WTC11 (cell line): ENCODE measurements around the gene GHR. TPM values are rescaled to one million over a fixed set of nuclear protein-coding genes. Genes with fewer than 3 reads are reported as not detected.

ENCODE experiments used
- ATAC-seq: fragments of 200-7000 bp; cut with Tn5 transposase; 2 replicates; pipeline ENCODE4 v1.10.0; 2021; ENCODE audit warnings: mild to moderate bottlenecking, moderate library complexity
- CTCF ChIA-PET: fragments of 300-600 bp; sonication (Branson Sonifier 250); formaldehyde crosslinking; loops from one replicate; lab custom pipeline; 2021; ENCODE audit warnings: antibody characterized with exemption; lab: Charles Lee
- POLR2A ChIA-PET: fragments of 350-600 bp; sonication (Branson Sonifier 250); formaldehyde crosslinking; loops from one replicate; lab custom pipeline; 2021; ENCODE audit warnings: antibody characterized with exemption; lab: Charles Lee
- DNase-seq: peaks from one replicate; pipeline ENCODE4 v3.0.0; 2021; ENCODE audit warnings: low spot score
- H3K27ac Mint-ChIP-seq: 2 replicates; pipeline ENCODE4 v1.8.0; 2021; ENCODE audit warnings: mixed read lengths
- H3K27me3 Mint-ChIP-seq: 2 replicates; pipeline ENCODE4 v1.8.0; 2021; ENCODE audit warnings: low read depth, mild to moderate bottlenecking, moderate library complexity, mixed read lengths
- H3K36me3 Mint-ChIP-seq: 2 replicates; pipeline ENCODE4 v1.8.0; 2021; ENCODE audit warnings: mixed read lengths
- H3K4me1 Mint-ChIP-seq: 2 replicates; pipeline ENCODE4 v1.8.0; 2022; ENCODE audit warnings: mixed read lengths
- H3K4me3 Mint-ChIP-seq: 2 replicates; pipeline ENCODE4 v1.8.0; 2021; ENCODE audit warnings: mild to moderate bottlenecking, moderate library complexity, mixed read lengths
- H3K9me3 Mint-ChIP-seq: 2 replicates; pipeline ENCODE4 v1.8.0; 2021; ENCODE audit warnings: mixed read lengths
- ATF1 ChIP-seq: sonication (generic); formaldehyde crosslinking; IDR thresholded peaks from 2 replicates; pipeline ENCODE4 v1.8.1; 2023; ENCODE audit warnings: mild to moderate bottlenecking, moderate library complexity, missing genetic modification reagents
- E2F1 ChIP-seq: sonication (generic); formaldehyde crosslinking; IDR thresholded peaks from 2 replicates; pipeline ENCODE4 v1.8.0; 2022; ENCODE audit warnings: mild to moderate bottlenecking, missing genetic modification reagents
- ESRRA ChIP-seq: sonication (generic); formaldehyde crosslinking; IDR thresholded peaks from 2 replicates; pipeline ENCODE4 v1.8.1; 2022; ENCODE audit warnings: mild to moderate bottlenecking, missing genetic modification reagents, borderline replicate concordance
- ETV6 ChIP-seq: sonication (generic); formaldehyde crosslinking; IDR thresholded peaks from 2 replicates; pipeline ENCODE4 v1.8.1; 2022; ENCODE audit warnings: mild to moderate bottlenecking, missing genetic modification reagents
- FOXK1 ChIP-seq: sonication (generic); formaldehyde crosslinking; IDR thresholded peaks from 2 replicates; pipeline ENCODE4 v1.8.0; 2022; ENCODE audit warnings: mild to moderate bottlenecking, moderate library complexity, missing genetic modification reagents
- GTF2I ChIP-seq: fragments of 250-450 bp; sonication (Bioruptor Pico); conservative IDR thresholded peaks from 2 replicates; pipeline ENCODE4 v1.4.0; 2021; ENCODE audit warnings: mild to moderate bottlenecking
- IRF1 ChIP-seq: sonication (generic); formaldehyde crosslinking; IDR thresholded peaks from 2 replicates; pipeline ENCODE4 v1.8.0; 2023; ENCODE audit warnings: missing genetic modification reagents
- MLX ChIP-seq: sonication (generic); formaldehyde crosslinking; IDR thresholded peaks from 2 replicates; pipeline ENCODE4 v1.8.1; 2023; ENCODE audit warnings: mild to moderate bottlenecking, missing genetic modification reagents, moderate library complexity
- NFATC4 ChIP-seq: fragments of 250-450 bp; sonication (Bioruptor Pico); IDR thresholded peaks from 2 replicates; pipeline ENCODE4 v1.9.0; 2021; ENCODE audit warnings: mild to moderate bottlenecking
- NFYB ChIP-seq: sonication (generic); formaldehyde crosslinking; conservative IDR thresholded peaks from 2 replicates; pipeline ENCODE4 v1.8.0; 2022; ENCODE audit warnings: low read depth, missing genetic modification reagents
- PRDM15 ChIP-seq: sonication (generic); formaldehyde crosslinking; IDR thresholded peaks from 2 replicates; pipeline ENCODE4 v1.8.0; 2022; ENCODE audit warnings: missing genetic modification reagents
- PREB ChIP-seq: sonication (generic); formaldehyde crosslinking; IDR thresholded peaks from 2 replicates; pipeline ENCODE4 v1.8.1; 2022; ENCODE audit warnings: mild to moderate bottlenecking, missing genetic modification reagents, moderate library complexity, borderline replicate concordance
- RELA ChIP-seq: sonication (generic); formaldehyde crosslinking; IDR thresholded peaks from 2 replicates; pipeline ENCODE4 v1.8.1; 2022; ENCODE audit warnings: missing genetic modification reagents, mild to moderate bottlenecking, borderline replicate concordance
- TEAD1 ChIP-seq: sonication (generic); formaldehyde crosslinking; IDR thresholded peaks from 2 replicates; pipeline ENCODE4 v1.8.0; 2022; ENCODE audit warnings: mild to moderate bottlenecking, missing genetic modification reagents
- ZNF121 ChIP-seq: sonication (generic); formaldehyde crosslinking; IDR thresholded peaks from 2 replicates; pipeline ENCODE4 v1.8.0; 2023; ENCODE audit warnings: missing genetic modification reagents
- ZNF219 ChIP-seq: sonication (generic); formaldehyde crosslinking; IDR thresholded peaks from 2 replicates; pipeline ENCODE4 v1.8.0; 2023; ENCODE audit warnings: missing genetic modification reagents, mild to moderate bottlenecking, borderline replicate concordance
- ZNF263 ChIP-seq: sonication (generic); formaldehyde crosslinking; IDR thresholded peaks from 2 replicates; pipeline ENCODE4 v1.8.1; 2022; ENCODE audit warnings: low read depth, mild to moderate bottlenecking, moderate library complexity, missing genetic modification reagents
- ZNF423 ChIP-seq: fragments of 250-450 bp; sonication (Bioruptor Pico); IDR thresholded peaks from 2 replicates; pipeline ENCODE4 v2.1.2; 2022; ENCODE audit warnings: mild to moderate bottlenecking, moderate library complexity
- ZSCAN18 ChIP-seq: fragments of 250-450 bp; sonication (Bioruptor Pico); IDR thresholded peaks from 2 replicates; pipeline ENCODE4 v2.1.2; 2022; ENCODE audit warnings: mild to moderate bottlenecking, moderate library complexity
- total RNA-seq: library from RNA; stranded (reverse); gene quantifications from 3 replicates; pipeline ENCODE4 v1.2.3, GENCODE V29; 2021
- TF ChIP-seq, protein P1 (sequence below): sonication (generic); formaldehyde crosslinking; IDR thresholded peaks from 2 replicates; pipeline ENCODE4 v1.8.1; 2022; ENCODE audit warnings: mild to moderate bottlenecking, moderate library complexity, missing genetic modification reagents

The GHR gene
- total RNA-seq, 1 experiment from 2014 or later, result 0.57 TPM

- H3K36me3 Mint-ChIP-seq, result no peaks in the 10 kb centered on the region
- H3K4me3 Mint-ChIP-seq, result no peak overlapping the region
- H3K4me1 Mint-ChIP-seq, result peaks cover 57% of the 10 kb centered on the region
- TF ChIP-seq PREB (CRISPR knock-in tag), result no peak
- no peak for TF ChIP-seq MLX (CRISPR knock-in tag)
- TF ChIP-seq PRDM15 (CRISPR knock-in tag), result no peak
- TF ChIP-seq RELA (CRISPR knock-in tag), result no peak
- no peak for TF ChIP-seq ESRRA (CRISPR knock-in tag)
- no peak for TF ChIP-seq NFATC4 (CRISPR knock-in tag)
- TF ChIP-seq NFYB (CRISPR knock-in tag), result no peak
- no peak for TF ChIP-seq ZSCAN18 (CRISPR knock-in tag)
- no peak for TF ChIP-seq ZNF423 (CRISPR knock-in tag)
- no peak for TF ChIP-seq ZNF263 (CRISPR knock-in tag)
- no peak for TF ChIP-seq E2F1 (CRISPR knock-in tag)
- TF ChIP-seq, protein P1, sequence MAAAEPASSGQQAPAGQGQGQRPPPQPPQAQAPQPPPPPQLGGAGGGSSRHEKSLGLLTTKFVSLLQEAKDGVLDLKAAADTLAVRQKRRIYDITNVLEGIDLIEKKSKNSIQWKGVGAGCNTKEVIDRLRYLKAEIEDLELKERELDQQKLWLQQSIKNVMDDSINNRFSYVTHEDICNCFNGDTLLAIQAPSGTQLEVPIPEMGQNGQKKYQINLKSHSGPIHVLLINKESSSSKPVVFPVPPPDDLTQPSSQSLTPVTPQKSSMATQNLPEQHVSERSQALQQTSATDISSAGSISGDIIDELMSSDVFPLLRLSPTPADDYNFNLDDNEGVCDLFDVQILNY (CRISPR knock-in tag), result no peak
- TF ChIP-seq ATF1, result no peak
- TF ChIP-seq ZNF219 (CRISPR knock-in tag), result no peak
- TF ChIP-seq ETV6 (CRISPR knock-in tag), result no peak
- no peak for TF ChIP-seq GTF2I
- TF ChIP-seq FOXK1 (CRISPR knock-in tag), result no peak
- no peak for TF ChIP-seq IRF1 (CRISPR knock-in tag)
- no peak for TF ChIP-seq ZNF121 (CRISPR knock-in tag)
- TF ChIP-seq TEAD1 (CRISPR knock-in tag), result no peak
- H3K27me3 Mint-ChIP-seq, result no peaks in the 10 kb centered on the region
- POLR2A ChIA-PET, result interaction anchor here (0.5 kb wide), 1 partner anchor 32 kb away, joined by 3 read pairs; no protein-coding TSS in a partner anchor
- ATAC-seq (no peak), DNase-seq (no peak)
- H3K27ac Mint-ChIP-seq, result no peak overlapping the region
- CTCF ChIA-PET, result interaction anchor here (1.2 kb wide), 1 partner anchor 413 kb away, joined by 3 read pairs; no protein-coding TSS in a partner anchor
- H3K9me3 Mint-ChIP-seq, result peaks cover 4% of the 10 kb centered on the region; the same call in 1 of the 2 replicates
Measured at GRCh38 chr5:42495914-42496313, 72.7 kb downstream of the GHR start.
